Gastrocnemius medialis (tissue), 4 donors: Measurements from ENCODE around the gene KRT7.

Experiments used
- POLR2A ChIP-seq, 2 donors: fragments of 450-650 bp; IDR thresholded peaks; one replicate each; pipeline ENCODE4 v1.6.1; 2017; ENCODE audit warnings: antibody characterized with exemption in 2 of 2, mild to moderate bottlenecking in 2 of 2, moderate library complexity in 2 of 2
- TF ChIP-seq, protein P1 (sequence below), 5 experiments: fragments of 450-650 bp in 3 of 5; fragments of 200-600 bp in 2 of 5; sonication (generic) in 2 of 5; IDR thresholded peaks in 4 of 5; conservative IDR thresholded peaks in 1 of 5; 1 replicate in 4 of 5; 2 replicates in 1 of 5; pipeline ENCODE4 v1.5.1; 2016 to 2019; ENCODE audit warnings: antibody characterized with exemption in 5 of 5, mild to moderate bottlenecking in 3 of 5, moderate library complexity in 3 of 5

DNA sequence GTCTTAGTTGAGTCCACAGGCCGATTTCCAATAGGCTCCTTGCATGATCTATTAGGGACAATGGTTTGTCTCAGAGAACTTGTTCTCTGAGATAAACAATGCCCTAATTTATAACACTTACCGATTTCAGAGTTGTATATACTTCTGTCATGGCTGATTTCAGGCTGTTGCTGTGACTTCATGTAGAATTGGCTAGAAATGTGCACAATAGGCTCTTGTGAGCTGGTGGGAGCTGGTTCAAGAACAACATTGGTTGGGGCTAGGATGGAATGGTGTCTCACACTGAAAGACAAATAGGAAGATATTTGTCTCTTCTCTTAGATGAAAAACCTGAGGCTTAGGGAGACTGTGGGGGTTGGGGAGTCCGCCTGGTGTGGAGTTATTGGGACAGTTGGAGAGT is 34.7 kb downstream of the KRT7 start:
- TF ChIP-seq, protein P1, sequence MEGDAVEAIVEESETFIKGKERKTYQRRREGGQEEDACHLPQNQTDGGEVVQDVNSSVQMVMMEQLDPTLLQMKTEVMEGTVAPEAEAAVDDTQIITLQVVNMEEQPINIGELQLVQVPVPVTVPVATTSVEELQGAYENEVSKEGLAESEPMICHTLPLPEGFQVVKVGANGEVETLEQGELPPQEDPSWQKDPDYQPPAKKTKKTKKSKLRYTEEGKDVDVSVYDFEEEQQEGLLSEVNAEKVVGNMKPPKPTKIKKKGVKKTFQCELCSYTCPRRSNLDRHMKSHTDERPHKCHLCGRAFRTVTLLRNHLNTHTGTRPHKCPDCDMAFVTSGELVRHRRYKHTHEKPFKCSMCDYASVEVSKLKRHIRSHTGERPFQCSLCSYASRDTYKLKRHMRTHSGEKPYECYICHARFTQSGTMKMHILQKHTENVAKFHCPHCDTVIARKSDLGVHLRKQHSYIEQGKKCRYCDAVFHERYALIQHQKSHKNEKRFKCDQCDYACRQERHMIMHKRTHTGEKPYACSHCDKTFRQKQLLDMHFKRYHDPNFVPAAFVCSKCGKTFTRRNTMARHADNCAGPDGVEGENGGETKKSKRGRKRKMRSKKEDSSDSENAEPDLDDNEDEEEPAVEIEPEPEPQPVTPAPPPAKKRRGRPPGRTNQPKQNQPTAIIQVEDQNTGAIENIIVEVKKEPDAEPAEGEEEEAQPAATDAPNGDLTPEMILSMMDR (IDR thresholded peaks at IDR 0.05 in 4 of 5, conservative IDR thresholded peaks at IDR 0.05 in 1 of 5) = no peak
- TF ChIP-seq POLR2A (IDR thresholded peaks at IDR 0.05) = no peak
